ENCODE results near the gene TUFM. TPM values are rescaled to one million over a fixed set of nuclear protein-coding genes. Genes with fewer than 3 reads are reported as not detected.

Gene TUFM
- total RNA-seq, 1 experiment from 2014 or later = 296 TPM

GRCh38 chr16:28879841-28880588 is 33.9 kb upstream of the TUFM start (continued):
- TF ChIP-seq IRF1 (CRISPR knock-in tag; IDR thresholded peaks at IDR 0.05) (peak; percentile 85; the same call in 1 of the 2 replicates), CBFB (CRISPR knock-in tag; IDR thresholded peaks at IDR 0.05; ENCODE audit: low read depth) (0 out of 2 replicates have a peak, but pooled peaks have one; percentile 31), ZNF671 (CRISPR knock-in tag; IDR thresholded peaks at IDR 0.05) (no peak), SMAD4 (CRISPR knock-in tag; IDR thresholded peaks at IDR 0.05) (peak; percentile 93), ZNF532 (CRISPR knock-in tag; IDR thresholded peaks at IDR 0.05; ENCODE audit: borderline replicate concordance) (no peak), STAT6 (CRISPR knock-in tag; conservative IDR thresholded peaks at IDR 0.05; ENCODE audit: low read depth) (no peak; the same call in 1 of the 2 replicates), SMAD3 (CRISPR knock-in tag; IDR thresholded peaks at IDR 0.05; ENCODE audit: borderline replicate concordance) (peak; percentile 93), KAT7 (CRISPR knock-in tag; IDR thresholded peaks at IDR 0.05; ENCODE audit: borderline replicate concordance) (no peak), SP1 (CRISPR knock-in tag; conservative IDR thresholded peaks at IDR 0.05) (peak; percentile 12; the same call in 1 of the 2 replicates), ATF1 (CRISPR knock-in tag; IDR thresholded peaks at IDR 0.05) (0 out of 2 replicates have a peak, but pooled peaks have one; percentile 59), FOXP1 (CRISPR knock-in tag; IDR thresholded peaks at IDR 0.05; ENCODE audit: borderline replicate concordance) (peak; percentile 95; the same call in 1 of the 2 replicates)
- TF ChIP-seq, protein P1, sequence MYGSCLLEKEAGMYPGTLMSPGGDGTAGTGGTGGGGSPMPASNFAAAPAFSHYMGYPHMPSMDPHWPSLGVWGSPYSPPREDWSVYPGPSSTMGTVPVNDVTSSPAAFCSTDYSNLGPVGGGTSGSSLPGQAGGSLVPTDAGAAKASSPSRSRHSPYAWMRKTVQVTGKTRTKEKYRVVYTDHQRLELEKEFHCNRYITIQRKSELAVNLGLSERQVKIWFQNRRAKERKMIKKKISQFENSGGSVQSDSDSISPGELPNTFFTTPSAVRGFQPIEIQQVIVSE (CRISPR knock-in tag; IDR thresholded peaks at IDR 0.05; ENCODE audit: borderline replicate concordance) = no peak
- TF ChIP-seq, protein P2, sequence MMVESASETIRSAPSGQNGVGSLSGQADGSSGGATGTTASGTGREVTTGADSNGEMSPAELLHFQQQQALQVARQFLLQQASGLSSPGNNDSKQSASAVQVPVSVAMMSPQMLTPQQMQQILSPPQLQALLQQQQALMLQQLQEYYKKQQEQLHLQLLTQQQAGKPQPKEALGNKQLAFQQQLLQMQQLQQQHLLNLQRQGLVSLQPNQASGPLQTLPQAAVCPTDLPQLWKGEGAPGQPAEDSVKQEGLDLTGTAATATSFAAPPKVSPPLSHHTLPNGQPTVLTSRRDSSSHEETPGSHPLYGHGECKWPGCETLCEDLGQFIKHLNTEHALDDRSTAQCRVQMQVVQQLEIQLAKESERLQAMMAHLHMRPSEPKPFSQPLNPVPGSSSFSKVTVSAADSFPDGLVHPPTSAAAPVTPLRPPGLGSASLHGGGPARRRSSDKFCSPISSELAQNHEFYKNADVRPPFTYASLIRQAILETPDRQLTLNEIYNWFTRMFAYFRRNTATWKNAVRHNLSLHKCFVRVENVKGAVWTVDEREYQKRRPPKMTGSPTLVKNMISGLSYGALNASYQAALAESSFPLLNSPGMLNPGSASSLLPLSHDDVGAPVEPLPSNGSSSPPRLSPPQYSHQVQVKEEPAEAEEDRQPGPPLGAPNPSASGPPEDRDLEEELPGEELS (CRISPR knock-in tag; IDR thresholded peaks at IDR 0.05) = peak; percentile 95

DNA sequence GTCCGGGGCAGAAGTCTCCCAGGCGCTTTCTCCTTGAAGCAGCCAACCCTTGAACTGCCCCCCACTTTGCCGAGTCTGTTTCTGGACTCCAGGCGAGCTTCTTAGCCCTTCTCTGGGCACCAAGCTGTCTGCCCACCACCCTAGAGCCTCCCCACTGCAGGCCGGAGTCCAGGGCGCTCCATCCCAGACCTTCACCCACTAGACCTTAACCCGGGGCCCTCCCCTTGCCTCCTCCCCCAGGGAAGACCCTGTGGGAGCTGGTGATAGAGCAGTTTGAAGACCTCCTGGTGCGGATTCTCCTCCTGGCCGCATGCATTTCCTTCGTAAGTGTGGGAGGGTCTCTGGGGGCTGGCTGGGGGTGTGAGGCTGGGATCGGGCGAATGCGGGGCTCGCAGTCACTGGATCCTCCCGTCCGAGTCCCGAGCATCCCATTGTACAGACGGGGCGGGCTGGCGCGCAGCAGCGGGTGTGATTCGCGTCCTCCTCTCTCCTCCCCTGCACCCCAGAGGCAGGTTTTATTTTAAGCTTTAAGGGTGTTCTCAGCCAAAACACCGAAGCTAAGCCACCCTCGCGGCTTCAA is 33.2 kb upstream of the TUFM start:
- no peaks in the 10 kb centered on the region for H3K9me3 Mint-ChIP-seq
- H3K36me3 Mint-ChIP-seq = no peaks in the 10 kb centered on the region
- peaks cover 28% of the 10 kb centered on the region for H3K27me3 Mint-ChIP-seq (ENCODE audit: low read depth)
- peak; percentile 16 for ATAC-seq
- POLR2A ChIA-PET = interaction anchor here (1.1 kb wide), 1 partner anchor 45 kb away, joined by 4 read pairs; no protein-coding TSS in a partner anchor
- peaks cover 39% of the 10 kb centered on the region for H3K4me1 Mint-ChIP-seq
- TF ChIP-seq TEAD4 (CRISPR knock-in tag; IDR thresholded peaks at IDR 0.05) (no peak), ETV6 (CRISPR knock-in tag; IDR thresholded peaks at IDR 0.05) (no peak)
- no peak overlapping the region for H3K27ac Mint-ChIP-seq
- CTCF ChIA-PET = interaction anchor here (0.9 to 2.6 kb wide), 3 partner anchors 14 to 66 kb away, joined by 3 to 12 read pairs (median 9); no protein-coding TSS in a partner anchor
- peak overlapping the region; percentile 84 for H3K4me3 Mint-ChIP-seq
- no peak for DNase-seq (ENCODE audit: low spot score)

All from WTC11 (cell line).